ENCODE data around the gene CALCR.

DNA sequence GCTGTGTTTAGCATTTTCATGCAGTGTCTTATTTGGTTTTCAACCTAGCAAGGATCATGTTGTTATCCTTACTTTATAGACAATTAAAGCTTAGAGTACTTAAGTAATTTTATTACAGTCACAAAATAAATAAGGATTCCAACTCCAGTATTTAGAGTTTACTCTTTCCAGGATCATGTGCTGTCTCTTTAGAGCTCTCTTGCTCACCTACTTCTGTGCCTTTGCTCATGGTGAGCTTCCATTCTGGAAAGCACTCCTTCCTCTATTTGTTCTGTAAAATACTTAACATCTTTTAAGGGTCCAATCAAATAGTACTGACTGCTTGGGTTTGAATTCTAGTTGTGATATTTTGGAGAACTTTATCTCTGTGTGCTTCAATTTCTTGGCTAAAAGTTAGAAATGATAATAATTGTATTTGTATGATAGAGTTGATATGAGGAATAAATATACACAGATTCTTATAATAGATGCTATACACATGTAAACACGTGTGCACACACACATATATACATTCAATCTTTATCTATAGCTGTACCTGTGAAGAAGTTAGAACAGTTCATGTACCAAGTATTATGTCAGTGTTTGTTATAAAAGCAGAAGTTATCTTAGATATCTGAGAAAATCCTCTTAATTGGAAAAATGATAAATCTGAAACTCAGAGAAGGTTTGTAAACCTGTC, 18.2 kb upstream of the CALCR start:
- no peak for TF ChIP-seq POLR2A (IDR thresholded peaks at IDR 0.05; ENCODE audit: low read depth, low read length)
- no peak for TF ChIP-seq POLR2AphosphoS5 (IDR thresholded peaks at IDR 0.05; ENCODE audit: low read depth, low read length)
- no peak for TF ChIP-seq TAF1 (IDR thresholded peaks at IDR 0.05; ENCODE audit: low read depth, low read length)

Measured in GM12891 (cell line).